Neural progenitor cell (in vitro differentiated cells): ENCODE measurements around the gene AASDH. TPM values are rescaled to one million over a fixed set of nuclear protein-coding genes. Genes with fewer than 3 reads are reported as not detected.
A peak's percentile ranks its signal among the peaks of the same experiment; 100 is the strongest.

Experiments
- DNase-seq: peaks from one replicate; pipeline ENCODE4 v3.0.0-alpha.2; 2016; ENCODE audit warnings: low spot score
- H2AFZ ChIP-seq: fragments of 200-600 bp; sonication (generic); replicated peaks from 2 replicates; pipeline ENCODE4 v1.6.1; 2016; ENCODE audit warnings: antibody characterized with exemption
- H3F3A ChIP-seq: fragments of 200-600 bp; sonication (generic); 2 replicates; pipeline ENCODE4 v1.6.1; 2016; ENCODE audit warnings: antibody characterized with exemption, low read depth
- H3K27ac ChIP-seq: fragments of 200-600 bp; sonication (generic); 2 replicates; pipeline ENCODE4 v1.5.1; 2016; ENCODE audit warnings: mild to moderate bottlenecking
- H3K27me3 ChIP-seq: fragments of 200-600 bp; sonication (generic); 2 replicates; pipeline ENCODE4 v1.6.1; 2016; ENCODE audit warnings: mild to moderate bottlenecking, moderate library complexity
- H3K36me3 ChIP-seq: fragments of 200-600 bp; sonication (generic); 2 replicates; pipeline ENCODE4 v1.5.1; 2016
- H3K4me1 ChIP-seq: fragments of 200-600 bp; sonication (generic); 2 replicates; pipeline ENCODE4 v1.6.1; 2016; ENCODE audit warnings: mixed run types
- H3K4me2 ChIP-seq: fragments of 200-600 bp; sonication (generic); 2 replicates; pipeline ENCODE4 v1.6.1; 2016
- H3K4me3 ChIP-seq: fragments of 200-600 bp; sonication (generic); 2 replicates; pipeline ENCODE4 v1.5.1; 2016
- H3K79me2 ChIP-seq: fragments of 200-600 bp; sonication (generic); 2 replicates; pipeline ENCODE4 v1.6.1; 2016; ENCODE audit warnings: low read depth
- H3K9ac ChIP-seq: fragments of 200-600 bp; sonication (generic); 2 replicates; pipeline ENCODE4 v1.6.1; 2016
- H3K9me3 ChIP-seq: fragments of 200-600 bp; sonication (generic); 2 replicates; pipeline ENCODE4 v1.5.1; 2016; ENCODE audit warnings: low read depth
- H4K20me1 ChIP-seq: fragments of 200-600 bp; sonication (generic); 2 replicates; pipeline ENCODE4 v1.6.1; 2016; ENCODE audit warnings: low read depth
- H3K27ac Mint-ChIP-seq: 3 replicates; pipeline ENCODE4 v1.8.0; 2021; ENCODE audit warnings: mixed read lengths
- H3K27me3 Mint-ChIP-seq: 2 replicates; pipeline ENCODE4 v1.8.0; 2022; ENCODE audit warnings: low read depth, mild to moderate bottlenecking, inconsistent platforms, moderate library complexity, mixed read lengths; ENCODE audit not compliant: insufficient read depth
- H3K36me3 Mint-ChIP-seq: 3 replicates; pipeline ENCODE4 v1.8.0; 2021; ENCODE audit warnings: mixed read lengths
- H3K4me1 Mint-ChIP-seq: 3 replicates; pipeline ENCODE4 v1.8.0; 2021; ENCODE audit warnings: mixed read lengths
- H3K4me3 Mint-ChIP-seq: 3 replicates; pipeline ENCODE4 v1.8.0; 2021; ENCODE audit warnings: mild to moderate bottlenecking, moderate library complexity, mixed read lengths
- H3K9me3 Mint-ChIP-seq: 3 replicates; pipeline ENCODE4 v1.8.0; 2020; ENCODE audit warnings: mixed read lengths
- EZH2 ChIP-seq: fragments of 200-600 bp; sonication (generic); IDR thresholded peaks from 2 replicates; pipeline ENCODE4 v1.6.1; 2017; ENCODE audit warnings: antibody characterized with exemption, mild to moderate bottlenecking, moderate library complexity
- EZH2phosphoT487 ChIP-seq: fragments of 200-600 bp; sonication (generic); IDR thresholded peaks from 2 replicates; pipeline ENCODE4 v1.6.1; 2017; ENCODE audit warnings: antibody characterized with exemption
- total RNA-seq: library from RNA; depleted of rRNA; stranded (reverse); fragments of >200 nt; gene quantifications from 2 replicates; pipeline ENCODE4 v1.2.3, GENCODE V29; 2015; ENCODE audit warnings: low replicate concordance
- TF ChIP-seq, protein P1 (sequence below): fragments of 200-600 bp; sonication (generic); IDR thresholded peaks from 2 replicates; pipeline ENCODE4 v1.5.1; 2017; ENCODE audit warnings: antibody characterized with exemption, mild to moderate bottlenecking

AASDH gene
- total RNA-seq, 1 donor from 2014 or later: 33.1 TPM

DNA sequence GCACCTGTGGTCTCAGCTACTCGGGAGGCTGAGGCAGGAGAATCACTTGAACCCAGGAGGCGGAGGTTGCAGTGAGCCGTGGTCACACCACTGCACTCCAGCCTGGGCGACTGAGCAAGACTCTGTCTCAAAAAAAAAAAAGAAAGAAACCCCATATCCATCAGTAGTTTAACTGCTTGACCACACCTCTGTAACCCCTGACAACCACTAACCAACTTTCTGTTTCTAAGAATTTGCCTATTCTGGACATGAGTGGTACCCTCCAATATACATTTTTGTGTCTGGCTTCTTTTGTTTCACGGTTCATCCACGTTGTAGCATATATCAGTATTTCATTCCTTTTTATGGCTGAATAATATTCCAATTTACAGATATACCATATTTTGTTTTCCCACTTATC lies 39.0 kb upstream of the AASDH start:
- Histone ChIP-seq H3K36me3 (peaks cover 12% of the 10 kb centered on the region), H3K27me3 (no peaks in the 10 kb centered on the region), H3F3A (peaks cover 7% of the 10 kb centered on the region), H3K9ac (no peak overlapping the region), H3K9me3 (peaks cover 4% of the 10 kb centered on the region), H3K4me1 (peaks cover 10% of the 10 kb centered on the region), H3K27ac (no peak overlapping the region), H2AFZ (no peak overlapping the region), H4K20me1 (peaks cover 24% of the 10 kb centered on the region), H3K4me3 (no peak overlapping the region), H3K4me2 (no peak overlapping the region), H3K79me2 (peaks cover 100% of the 10 kb centered on the region)
- Mint-ChIP-seq H3K27ac (no peak overlapping the region), H3K4me3 (no peak overlapping the region), H3K9me3 (peaks cover 5% of the 10 kb centered on the region), H3K4me1 (peaks cover 2% of the 10 kb centered on the region), H3K36me3 (peaks cover 21% of the 10 kb centered on the region), H3K27me3 (no peaks in the 10 kb centered on the region)
- no peak for TF ChIP-seq EZH2phosphoT487
- TF ChIP-seq, protein P1, sequence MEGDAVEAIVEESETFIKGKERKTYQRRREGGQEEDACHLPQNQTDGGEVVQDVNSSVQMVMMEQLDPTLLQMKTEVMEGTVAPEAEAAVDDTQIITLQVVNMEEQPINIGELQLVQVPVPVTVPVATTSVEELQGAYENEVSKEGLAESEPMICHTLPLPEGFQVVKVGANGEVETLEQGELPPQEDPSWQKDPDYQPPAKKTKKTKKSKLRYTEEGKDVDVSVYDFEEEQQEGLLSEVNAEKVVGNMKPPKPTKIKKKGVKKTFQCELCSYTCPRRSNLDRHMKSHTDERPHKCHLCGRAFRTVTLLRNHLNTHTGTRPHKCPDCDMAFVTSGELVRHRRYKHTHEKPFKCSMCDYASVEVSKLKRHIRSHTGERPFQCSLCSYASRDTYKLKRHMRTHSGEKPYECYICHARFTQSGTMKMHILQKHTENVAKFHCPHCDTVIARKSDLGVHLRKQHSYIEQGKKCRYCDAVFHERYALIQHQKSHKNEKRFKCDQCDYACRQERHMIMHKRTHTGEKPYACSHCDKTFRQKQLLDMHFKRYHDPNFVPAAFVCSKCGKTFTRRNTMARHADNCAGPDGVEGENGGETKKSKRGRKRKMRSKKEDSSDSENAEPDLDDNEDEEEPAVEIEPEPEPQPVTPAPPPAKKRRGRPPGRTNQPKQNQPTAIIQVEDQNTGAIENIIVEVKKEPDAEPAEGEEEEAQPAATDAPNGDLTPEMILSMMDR: no peak
- no peak for TF ChIP-seq EZH2
- DNase-seq: no peak

DNA sequence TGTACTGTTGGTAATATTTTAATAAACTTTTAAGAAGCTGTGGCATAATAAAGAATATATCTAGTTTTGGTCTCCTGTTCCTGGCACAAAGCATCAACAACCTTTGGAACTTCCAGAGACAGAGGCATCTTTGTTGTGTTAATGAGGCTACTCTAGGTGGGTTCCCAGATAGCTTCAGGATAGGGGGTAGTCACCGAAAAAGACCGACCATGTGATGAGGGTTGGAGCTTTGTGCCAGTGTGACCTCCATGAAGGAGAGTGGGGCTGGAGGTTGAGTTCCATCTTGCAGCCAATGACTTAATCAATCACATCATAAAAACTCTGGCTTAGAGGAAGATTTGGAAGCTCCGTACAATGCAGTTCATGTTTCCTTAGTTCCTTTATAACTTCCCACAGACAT lies 38.2 kb upstream of the AASDH start:
- Histone ChIP-seq H3K9ac (no peak overlapping the region), H3K27me3 (no peaks in the 10 kb centered on the region), H3F3A (peaks cover 7% of the 10 kb centered on the region), H3K4me3 (no peak overlapping the region), H4K20me1 (peaks cover 24% of the 10 kb centered on the region), H3K27ac (no peak overlapping the region), H3K4me2 (peak overlapping the region; percentile 33), H2AFZ (no peak overlapping the region), H3K4me1 (peaks cover 10% of the 10 kb centered on the region), H3K79me2 (peaks cover 100% of the 10 kb centered on the region), H3K9me3 (peaks cover 4% of the 10 kb centered on the region), H3K36me3 (peaks cover 12% of the 10 kb centered on the region)
- H3K4me1 Mint-ChIP-seq: peaks cover 2% of the 10 kb centered on the region
- H3K4me3 Mint-ChIP-seq: no peak overlapping the region
- TF ChIP-seq, protein P1: no peak
- TF ChIP-seq EZH2phosphoT487 (no peak), EZH2 (no peak)
- peaks cover 5% of the 10 kb centered on the region for H3K9me3 Mint-ChIP-seq
- no peak overlapping the region for H3K27ac Mint-ChIP-seq
- DNase-seq: no peak
- peaks cover 27% of the 10 kb centered on the region for H3K36me3 Mint-ChIP-seq
- no peaks in the 10 kb centered on the region for H3K27me3 Mint-ChIP-seq

- TF ChIP-seq EZH2 (no peak), EZH2phosphoT487 (no peak)
- TF ChIP-seq, protein P1: peak; percentile 62
- Mint-ChIP-seq H3K27me3 (no peaks in the 10 kb centered on the region), H3K4me3 (no peak overlapping the region), H3K4me1 (peaks cover 2% of the 10 kb centered on the region), H3K9me3 (peaks cover 5% of the 10 kb centered on the region), H3K27ac (no peak overlapping the region), H3K36me3 (peaks cover 27% of the 10 kb centered on the region)
- H4K20me1 ChIP-seq: peaks cover 22% of the 10 kb centered on the region
- peak overlapping the region; percentile 33 for H3K4me2 ChIP-seq
- peaks cover 10% of the 10 kb centered on the region for H3K4me1 ChIP-seq
- no peak overlapping the region for H2AFZ ChIP-seq
- no peak overlapping the region for H3K27ac ChIP-seq
- H3K9me3 ChIP-seq: peaks cover 4% of the 10 kb centered on the region
- DNase-seq: no peak
- H3F3A ChIP-seq: peaks cover 7% of the 10 kb centered on the region
- H3K9ac ChIP-seq: no peak overlapping the region
- no peak overlapping the region for H3K4me3 ChIP-seq
- peaks cover 12% of the 10 kb centered on the region for H3K36me3 ChIP-seq
- peaks cover 100% of the 10 kb centered on the region for H3K79me2 ChIP-seq
- H3K27me3 ChIP-seq: no peaks in the 10 kb centered on the region
Observed at GRCh38 chr4:56424697-56425514, 37.6 kb upstream of the AASDH start.
